Naive thymus-derived CD4-positive, alpha-beta T cell (primary cell): ENCODE results near the gene VGF. TPM values are rescaled to one million over a fixed set of nuclear protein-coding genes. Genes with fewer than 3 reads are reported as not detected.
A peak's percentile ranks its signal among the peaks of the same experiment; 100 is the strongest.

Source experiments
- ATAC-seq: fragments of 150-1000 bp; cut with Tn5 transposase; 2 replicates; pipeline ENCODE4 v1.10.0; 2021; ENCODE audit warnings: mild to moderate bottlenecking, moderate library complexity
- CTCF ChIA-PET: fragments of 350-600 bp; sonication (Branson Sonifier 250); formaldehyde crosslinking; loops from one replicate; lab custom pipeline; 2021; ENCODE audit warnings: antibody characterized with exemption; lab: Charles Lee
- POLR2A ChIA-PET: fragments of 350-600 bp; sonication (Branson Sonifier 250); formaldehyde crosslinking; loops from one replicate; lab custom pipeline; 2021; ENCODE audit warnings: antibody characterized with exemption, inconsistent platforms; lab: Charles Lee
- DNase-seq, 9 donors: peaks; one replicate each; pipeline versions ENCODE4 v3.0.0 to v3.0.0-alpha.2; 2020 to 2022; ENCODE audit warnings: mixed read lengths in 1 of 9
- H3K27ac ChIP-seq: one replicate; pipeline ENCODE4 v1.7.0; 2013; ENCODE audit warnings: mild to moderate bottlenecking, low read depth, low read length, moderate library complexity
- H3K27me3 ChIP-seq, 2 donors: one replicate each; pipeline ENCODE4 v1.7.0; 2013; ENCODE audit warnings: low read length in 2 of 2, mild to moderate bottlenecking in 2 of 2, moderate library complexity in 2 of 2; ENCODE audit not compliant: control insufficient read depth in 2 of 2, insufficient read depth in 2 of 2
- H3K36me3 ChIP-seq, 3 experiments: 1 replicate in 2 of 3; 2 replicates in 1 of 3; pipeline ENCODE4 v1.7.0; 2013; ENCODE audit warnings: low read length in 3 of 3, mild to moderate bottlenecking in 3 of 3, moderate library complexity in 1 of 3; ENCODE audit not compliant: insufficient read depth in 3 of 3, control insufficient read depth in 2 of 3
- H3K4me1 ChIP-seq, 2 donors: one replicate each; pipeline ENCODE4 v1.7.0; 2013; ENCODE audit warnings: low read length in 2 of 2, mild to moderate bottlenecking in 2 of 2, moderate library complexity in 1 of 2; ENCODE audit not compliant: control insufficient read depth in 2 of 2, insufficient read depth in 2 of 2
- H3K4me3 ChIP-seq: 2 replicates; pipeline ENCODE4 v1.7.0; 2013; ENCODE audit warnings: mild to moderate bottlenecking, low read length
- H3K9me3 ChIP-seq, 3 experiments: 1 replicate in 2 of 3; 2 replicates in 1 of 3; pipeline ENCODE4 v1.7.0; 2013; ENCODE audit warnings: low read length in 3 of 3; ENCODE audit not compliant: control insufficient read depth in 2 of 3
- H3K27ac Mint-ChIP-seq, 9 donors: one replicate each; pipeline ENCODE4 v1.8.0; 2020 to 2022; ENCODE audit warnings: mixed read lengths in 9 of 9, mild to moderate bottlenecking in 8 of 9, moderate library complexity in 5 of 9, inconsistent platforms in 2 of 9
- H3K27me3 Mint-ChIP-seq, 5 donors: one replicate each; pipeline ENCODE4 v1.8.0; 2021 to 2022; ENCODE audit warnings: mixed read lengths in 5 of 5, mild to moderate bottlenecking in 1 of 5
- H3K36me3 Mint-ChIP-seq, 5 donors: one replicate each; pipeline ENCODE4 v1.8.0; 2020 to 2022; ENCODE audit warnings: mixed read lengths in 5 of 5, mild to moderate bottlenecking in 3 of 5, inconsistent platforms in 1 of 5
- H3K4me1 Mint-ChIP-seq, 7 donors: one replicate each; pipeline ENCODE4 v1.8.0; 2020 to 2022; ENCODE audit warnings: mixed read lengths in 7 of 7, mild to moderate bottlenecking in 3 of 7, inconsistent platforms in 1 of 7
- H3K4me3 Mint-ChIP-seq, 10 donors: one replicate each; pipeline ENCODE4 v1.8.0; 2020 to 2022; ENCODE audit warnings: mild to moderate bottlenecking in 10 of 10, mixed read lengths in 10 of 10, moderate library complexity in 6 of 10, inconsistent platforms in 2 of 10
- H3K9me3 Mint-ChIP-seq, 11 donors: one replicate each; pipeline ENCODE4 v1.8.0; 2020 to 2022; ENCODE audit warnings: mixed read lengths in 11 of 11, mild to moderate bottlenecking in 4 of 11, inconsistent platforms in 1 of 11, moderate library complexity in 1 of 11
- intact Hi-C, 2 donors: fragments of 100-400 bp; cut with micrococcal nuclease; formaldehyde crosslinking; loops; one replicate each; pipeline ENCODE4 v1.15.1; 2023
- polyA plus RNA-seq, 2 donors: library from polyadenylated mRNA; unstranded; fragments of 300-500 nt; fragmentation: Illumina TruSeq; gene quantifications; one replicate each; pipeline ENCODE4 v1.2.3, GENCODE V29; 2021
- total RNA-seq, 6 experiments: library from RNA in 5 of 6; stranded (reverse) in 5 of 6; gene quantifications; 1 replicate in 5 of 6; 2 replicates in 1 of 6; pipeline ENCODE4 v1.2.3 and lab custom pipeline; 2021 to 2026

Gene VGF
- total and polyA plus RNA-seq, 7 experiments from 2014 or later, result 0.19 TPM; not detected in 6

DNA sequence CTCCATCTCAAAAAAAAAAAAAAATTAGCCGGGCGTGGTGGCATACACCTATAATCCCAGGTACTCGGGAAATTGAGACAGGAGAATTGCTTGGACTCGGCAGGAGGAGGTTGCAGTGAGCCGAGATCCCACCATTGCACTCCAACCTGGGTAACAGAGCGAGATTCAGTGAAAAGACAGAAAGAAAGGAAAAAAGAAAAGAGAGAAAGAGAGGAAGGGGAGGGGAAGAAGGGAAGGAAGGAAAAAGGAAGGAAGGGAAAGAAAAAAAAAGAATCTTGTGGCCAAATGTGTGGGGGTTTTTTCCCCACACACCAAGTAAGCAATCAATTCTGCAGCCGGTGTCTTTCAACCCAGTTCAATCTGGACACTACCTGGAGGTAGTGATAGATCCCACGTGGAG lies 23.7 kb upstream of the VGF start:
- H3K9me3 ChIP-seq, result no peaks in the 10 kb centered on the region
- intact Hi-C loops, result no loop called here
- H3K4me3 ChIP-seq, result no peak overlapping the region
- ChIA-PET POLR2A (no interaction called here), CTCF (interaction anchor here (1.2 kb wide), 1 partner anchor 45 kb away, joined by 4 read pairs; no protein-coding TSS in a partner anchor)
- no peak for ATAC-seq
- no peaks in the 10 kb centered on the region for H3K27me3 ChIP-seq
- H3K36me3 Mint-ChIP-seq, result no peaks in the 10 kb centered on the region
- no peak overlapping the region for H3K27ac ChIP-seq
- DNase-seq, result no peak
- no peaks in the 10 kb centered on the region for H3K4me1 ChIP-seq
- peaks cover 0 to 5% (median 0%) of the 10 kb centered on the region in 7 donors for H3K4me1 Mint-ChIP-seq
- no peaks in the 10 kb centered on the region for H3K9me3 Mint-ChIP-seq
- H3K36me3 ChIP-seq, result no peaks in the 10 kb centered on the region
- no peak overlapping the region for H3K27ac Mint-ChIP-seq
- H3K27me3 Mint-ChIP-seq, result peaks cover 11 to 21% (median 14%) of the 10 kb centered on the region in 5 donors
- no peak overlapping the region for H3K4me3 Mint-ChIP-seq

DNA sequence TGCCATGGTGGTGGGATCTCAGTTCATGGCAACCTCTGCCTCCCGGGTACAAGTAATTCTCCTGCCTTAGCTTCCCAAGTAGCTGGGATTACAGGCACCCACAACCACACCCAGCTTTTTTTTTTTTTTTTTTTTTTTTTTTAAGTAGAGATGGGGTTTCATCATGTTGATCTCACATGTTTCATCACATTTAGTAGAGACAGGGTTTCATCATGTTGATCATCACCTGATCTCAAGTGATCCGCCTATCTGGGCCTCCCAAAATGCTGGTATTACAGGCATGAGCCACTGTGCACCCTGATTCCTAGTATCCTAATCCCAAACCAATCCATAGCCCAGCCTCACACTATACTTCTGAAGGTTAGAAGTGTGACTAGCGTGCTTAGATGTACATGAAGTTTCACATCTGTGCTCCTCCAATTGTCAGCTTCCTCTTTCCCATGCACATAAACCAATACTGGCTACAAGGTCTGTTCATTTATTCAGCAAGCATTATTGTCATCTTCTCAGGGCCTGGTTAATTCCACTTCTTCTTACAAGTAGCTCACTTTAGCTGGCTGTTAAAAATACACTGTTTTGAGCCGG lies 21.6 kb upstream of the VGF start:
- Histone ChIP-seq H3K4me1 (no peaks in the 10 kb centered on the region), H3K36me3 (no peaks in the 10 kb centered on the region), H3K27ac (no peak overlapping the region), H3K9me3 (no peaks in the 10 kb centered on the region), H3K27me3 (no peaks in the 10 kb centered on the region), H3K4me3 (no peak overlapping the region)
- Mint-ChIP-seq H3K27ac (no peak overlapping the region), H3K4me1 (peaks cover 0 to 7% (median 4%) of the 10 kb centered on the region in 7 donors), H3K9me3 (peaks cover 0 to 2% (median 0%) of the 10 kb centered on the region in 11 donors), H3K36me3 (peaks cover 0 to 5% (median 0%) of the 10 kb centered on the region in 5 donors), H3K4me3 (no peak overlapping the region), H3K27me3 (peaks cover 20 to 32% (median 23%) of the 10 kb centered on the region in 5 donors)
- intact Hi-C loops, result no loop called here
- POLR2A ChIA-PET, result interaction anchor here (0.7 kb wide), 1 partner anchor 265 kb away, joined by 3 read pairs; no protein-coding TSS in a partner anchor
- CTCF ChIA-PET, result interaction anchor here (0.6 to 1.0 kb wide), 3 partner anchors 33 to 44 kb away, joined by 4 to 6 read pairs (median 4); no protein-coding TSS in a partner anchor
- ATAC-seq (no peak), DNase-seq (no peak)

DNA sequence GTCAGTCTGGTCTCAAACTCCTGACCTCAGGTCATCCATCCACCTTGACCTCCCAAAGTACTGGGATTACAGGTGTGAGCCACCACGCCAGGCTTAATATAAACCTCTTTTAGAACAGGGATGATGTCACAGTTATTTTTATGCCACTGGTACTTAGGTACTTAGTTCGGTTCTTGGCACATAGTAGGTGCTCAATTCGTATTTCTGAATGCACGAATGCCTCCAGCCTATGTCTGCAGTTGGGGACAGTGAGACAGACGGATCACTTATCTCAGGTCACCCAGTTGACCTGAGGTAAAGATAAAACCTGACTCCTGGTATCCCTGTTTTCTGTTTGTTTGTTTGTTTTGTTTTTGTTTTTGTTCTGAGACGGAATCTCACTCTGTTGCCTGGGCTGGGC lies 20.8 kb upstream of the VGF start:
- H3K27ac ChIP-seq, result no peak overlapping the region
- H3K4me3 ChIP-seq, result no peak overlapping the region
- H3K4me1 Mint-ChIP-seq, result peaks cover 0 to 7% (median 4%) of the 10 kb centered on the region in 7 donors
- CTCF ChIA-PET, result interaction anchor here (0.7 kb wide), 1 partner anchor 42 kb away, joined by 4 read pairs; no protein-coding TSS in a partner anchor
- no peaks in the 10 kb centered on the region for H3K27me3 ChIP-seq
- intact Hi-C loops, result no loop called here
- peaks cover 0 to 2% (median 0%) of the 10 kb centered on the region in 11 donors for H3K9me3 Mint-ChIP-seq
- ATAC-seq (no peak), DNase-seq (no peak)
- peaks cover 0 to 5% (median 0%) of the 10 kb centered on the region in 5 donors for H3K36me3 Mint-ChIP-seq
- POLR2A ChIA-PET, result no interaction called here
- H3K4me1 ChIP-seq, result no peaks in the 10 kb centered on the region
- H3K9me3 ChIP-seq, result no peaks in the 10 kb centered on the region
- H3K27me3 Mint-ChIP-seq, result peaks cover 22 to 39% (median 25%) of the 10 kb centered on the region in 5 donors
- H3K27ac Mint-ChIP-seq, result no peak overlapping the region
- H3K4me3 Mint-ChIP-seq, result no peak overlapping the region
- no peaks in the 10 kb centered on the region for H3K36me3 ChIP-seq

DNA sequence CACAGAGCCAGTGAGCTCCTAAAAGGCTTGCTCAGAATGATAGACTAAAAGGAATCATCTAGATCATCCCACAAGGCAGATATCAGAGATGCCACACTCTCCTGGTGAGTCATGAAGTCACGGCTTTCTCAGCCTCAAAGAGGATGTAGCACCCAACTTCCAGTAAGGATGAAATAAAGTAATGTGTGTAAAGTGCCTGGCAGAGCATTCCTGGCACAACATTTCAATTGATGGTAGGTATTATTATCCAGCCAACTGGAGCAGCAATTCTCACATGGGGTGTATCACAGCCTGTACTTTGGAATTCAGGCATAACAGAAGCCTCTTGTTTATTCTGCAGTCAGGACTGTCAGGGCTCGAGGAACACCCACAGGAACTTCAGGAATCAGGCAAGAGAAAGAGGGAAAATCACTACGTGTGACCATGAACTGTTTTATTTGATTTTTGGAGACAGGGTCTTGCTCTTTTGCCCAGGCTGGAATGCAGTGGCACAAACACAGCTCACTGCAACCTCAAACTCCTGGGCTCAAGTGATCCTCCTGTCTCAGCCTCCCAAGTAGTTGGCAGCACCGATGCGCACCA lies 20.0 kb upstream of the VGF start:
- POLR2A ChIA-PET, result no interaction called here
- Histone ChIP-seq H3K27ac (no peak overlapping the region), H3K4me1 (no peaks in the 10 kb centered on the region), H3K27me3 (peaks cover 0 to 5% of the 10 kb centered on the region in 2 donors), H3K4me3 (no peak overlapping the region), H3K9me3 (no peaks in the 10 kb centered on the region), H3K36me3 (no peaks in the 10 kb centered on the region)
- intact Hi-C loops, result no loop called here
- peaks cover 30 to 47% (median 32%) of the 10 kb centered on the region in 5 donors for H3K27me3 Mint-ChIP-seq
- no peak for DNase-seq
- peaks cover 0 to 3% (median 0%) of the 10 kb centered on the region in 11 donors for H3K9me3 Mint-ChIP-seq
- ATAC-seq, result no peak
- peaks cover 0 to 8% (median 3%) of the 10 kb centered on the region in 5 donors for H3K36me3 Mint-ChIP-seq
- peaks cover 0 to 11% (median 5%) of the 10 kb centered on the region in 7 donors for H3K4me1 Mint-ChIP-seq
- H3K27ac Mint-ChIP-seq, result no peak overlapping the region
- CTCF ChIA-PET, result no interaction called here
- no peak overlapping the region for H3K4me3 Mint-ChIP-seq

DNA sequence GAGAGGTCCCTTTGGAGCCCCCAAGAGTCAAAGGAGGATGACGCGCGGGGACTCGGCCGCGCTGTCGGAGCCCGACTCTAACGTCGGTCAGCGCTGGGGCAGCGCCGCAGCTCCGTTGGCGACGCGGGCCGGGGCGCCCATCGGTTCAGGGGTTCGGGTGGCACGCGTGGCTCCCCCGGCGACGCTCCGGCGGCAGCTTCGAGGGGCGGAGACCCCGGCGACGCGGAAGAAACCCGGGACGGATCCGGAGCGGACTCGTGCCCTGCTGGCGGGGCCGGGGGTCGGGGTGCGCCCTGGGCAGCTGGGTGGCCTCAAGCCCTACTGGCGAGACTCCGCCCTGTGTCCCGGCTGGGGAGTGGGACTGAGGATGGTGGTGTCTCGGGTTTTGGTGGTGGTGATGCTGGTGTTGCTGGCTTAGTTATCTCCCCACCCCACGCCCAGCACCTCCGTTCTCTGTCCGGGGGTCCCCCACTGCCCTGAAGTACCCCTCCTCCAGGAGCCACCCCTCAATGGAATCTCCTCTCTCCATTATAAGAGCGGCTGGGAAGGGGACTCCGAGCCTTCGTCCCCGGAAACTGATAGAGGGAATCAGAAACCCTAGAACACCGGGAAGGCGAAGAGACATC lies 14.9 kb upstream of the VGF start, which contains the start of gene NAT16:
TSS of gene NAT16 (minus strand) at position 164 of the 626 bp plus-strand sequence. CDS start 5,486 bp downstream, outside the sequence.
- peak within 1 kb of the TSS in 1 of 9 donors; percentile 37 for H3K27ac Mint-ChIP-seq
- peaks cover 3 to 30% of the 10 kb centered on the region in 2 donors for H3K27me3 ChIP-seq
- peaks cover 4 to 21% (median 10%) of the 10 kb centered on the region in 7 donors for H3K4me1 Mint-ChIP-seq
- H3K27ac ChIP-seq, result no peak within 1 kb of the TSS
- DNase-seq (no peak), ATAC-seq (no peak)
- peaks cover 0 to 6% (median 0%) of the 10 kb centered on the region in 11 donors for H3K9me3 Mint-ChIP-seq
- intact Hi-C loops, result no loop called here
- H3K36me3 ChIP-seq, result no peaks in the 10 kb centered on the region
- H3K4me3 Mint-ChIP-seq, result peak within 1 kb of the TSS in 9 of 10 donors; percentile 34 to 82 (median 54)
- no peaks in the 10 kb centered on the region for H3K9me3 ChIP-seq
- H3K27me3 Mint-ChIP-seq, result peaks cover 56 to 81% (median 67%) of the 10 kb centered on the region in 5 donors
- H3K36me3 Mint-ChIP-seq, result peaks cover 0 to 8% (median 3%) of the 10 kb centered on the region in 5 donors
- no peak within 1 kb of the TSS for H3K4me3 ChIP-seq
- peaks cover 0 to 5% of the 10 kb centered on the region in 2 donors for H3K4me1 ChIP-seq
- ChIA-PET POLR2A (no interaction called here), CTCF (no interaction called here)

DNA sequence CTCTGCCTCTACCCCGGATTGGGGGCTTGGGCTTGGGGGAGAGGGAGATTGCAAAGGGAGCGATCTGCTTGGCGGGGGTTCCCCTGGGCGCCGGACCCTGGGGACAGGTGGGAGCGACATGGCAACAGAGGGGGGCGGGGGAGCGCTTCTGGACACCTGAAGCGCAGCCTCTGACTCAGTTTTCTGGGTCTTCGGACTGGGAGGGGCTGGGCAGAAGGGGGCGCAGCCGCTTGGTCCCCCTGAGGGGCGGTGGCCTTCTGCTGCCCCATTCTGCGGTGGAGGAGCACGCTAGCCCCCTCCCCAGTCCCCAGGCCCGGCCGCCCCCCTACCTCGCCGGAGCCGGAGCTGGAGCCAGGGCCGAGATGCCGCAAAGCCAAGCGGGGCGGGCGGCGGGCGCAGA lies 14.3 kb upstream of the VGF start:
- Histone ChIP-seq H3K4me3 (no peak overlapping the region), H3K9me3 (no peaks in the 10 kb centered on the region), H3K27me3 (peaks cover 3 to 33% of the 10 kb centered on the region in 2 donors), H3K4me1 (peaks cover 0 to 5% of the 10 kb centered on the region in 2 donors), H3K36me3 (no peaks in the 10 kb centered on the region), H3K27ac (no peak overlapping the region)
- Mint-ChIP-seq H3K27me3 (peaks cover 56 to 82% (median 67%) of the 10 kb centered on the region in 5 donors), H3K4me3 (peak overlapping the region in 4 of 10 donors; percentile 34 to 76 (median 63)), H3K27ac (no peak overlapping the region), H3K9me3 (peaks cover 0 to 6% (median 0%) of the 10 kb centered on the region in 11 donors), H3K4me1 (peaks cover 4 to 26% (median 11%) of the 10 kb centered on the region in 7 donors), H3K36me3 (peaks cover 0 to 8% (median 3%) of the 10 kb centered on the region in 5 donors)
- ChIA-PET POLR2A (no interaction called here), CTCF (no interaction called here)
- intact Hi-C loops, result no loop called here
- DNase-seq, result no peak
- no peak for ATAC-seq
